Mesothelial cell of epicardium (in vitro differentiated cells): ENCODE results near the gene ADGRG3. TPM values are rescaled to one million over a fixed set of nuclear protein-coding genes. Genes with fewer than 3 reads are reported as not detected.
A peak's percentile ranks its signal among the peaks of the same experiment; 100 is the strongest.

Experiments used
- DNase-seq, 2 experiments: peaks; one replicate each; pipeline ENCODE4 v3.0.0; 2021; ENCODE audit warnings: low spot score in 2 of 2; ENCODE audit not compliant: unreplicated experiment in 2 of 2
- H3K27ac Mint-ChIP-seq: 2 replicates; pipeline ENCODE4 v1.8.0; 2021; ENCODE audit warnings: mixed read lengths
- H3K27me3 Mint-ChIP-seq: 2 replicates; pipeline ENCODE4 v1.8.0; 2021; ENCODE audit warnings: low read depth, mixed read lengths
- H3K36me3 Mint-ChIP-seq: 2 replicates; pipeline ENCODE4 v1.8.0; 2021; ENCODE audit warnings: mixed read lengths
- H3K4me1 Mint-ChIP-seq: 2 replicates; pipeline ENCODE4 v1.8.0; 2021; ENCODE audit warnings: mixed read lengths
- H3K4me3 Mint-ChIP-seq: 2 replicates; pipeline ENCODE4 v1.8.0; 2021; ENCODE audit warnings: mild to moderate bottlenecking, moderate library complexity, mixed read lengths
- H3K9me3 Mint-ChIP-seq: 2 replicates; pipeline ENCODE4 v1.8.0; 2021; ENCODE audit warnings: mixed read lengths
- CTCF ChIP-seq: fragments of 200-600 bp; sonication (generic); IDR thresholded peaks from one replicate; pipeline ENCODE4 v1.5.0; 2021; ENCODE audit warnings: antibody characterized with exemption; ENCODE audit not compliant: unreplicated experiment
- total RNA-seq: library from RNA; stranded (reverse); gene quantifications from 3 replicates; pipeline ENCODE4 v1.2.1, GENCODE V29; 2021

Gene ADGRG3
- total RNA-seq, 1 donor from 2014 or later, result not detected

- Mint-ChIP-seq H3K27ac (peak overlapping the region; percentile 79), H3K4me3 (no peak overlapping the region), H3K27me3 (peaks cover 1% of the 10 kb centered on the region), H3K9me3 (no peaks in the 10 kb centered on the region), H3K36me3 (no peaks in the 10 kb centered on the region), H3K4me1 (peaks cover 72% of the 10 kb centered on the region)
- no peak for DNase-seq
- TF ChIP-seq CTCF, result no peak
These were observed 41.5 kb upstream of the ADGRG3 start for GRCh38 chr16:57626420-57627170.

GRCh38 chr16:57627184-57627871 is 40.8 kb upstream of the ADGRG3 start:
- H3K36me3 Mint-ChIP-seq, result no peaks in the 10 kb centered on the region
- H3K4me3 Mint-ChIP-seq, result peak overlapping the region; percentile 13
- no peak for TF ChIP-seq CTCF
- H3K9me3 Mint-ChIP-seq, result no peaks in the 10 kb centered on the region
- H3K27me3 Mint-ChIP-seq, result peaks cover 1% of the 10 kb centered on the region
- no peak for DNase-seq
- H3K27ac Mint-ChIP-seq, result peak overlapping the region; percentile 79
- peaks cover 66% of the 10 kb centered on the region for H3K4me1 Mint-ChIP-seq

GRCh38 chr16:57628008-57628781 is 39.9 kb upstream of the ADGRG3 start, which contains the start of gene ADGRG1:
TSS of gene ADGRG1 (plus strand) at chr16:57628630. CDS start at chr16:57650288, 21,658 bp downstream.
- no peaks in the 10 kb centered on the region for H3K9me3 Mint-ChIP-seq

GRCh38 chr16:57628783-57629293 is 39.3 kb upstream of the ADGRG3 start:
- peaks cover 1% of the 10 kb centered on the region for H3K27me3 Mint-ChIP-seq
- no peaks in the 10 kb centered on the region for H3K36me3 Mint-ChIP-seq
- no peak for TF ChIP-seq CTCF
- H3K4me3 Mint-ChIP-seq, result peak overlapping the region; percentile 27
- no peaks in the 10 kb centered on the region for H3K9me3 Mint-ChIP-seq
- DNase-seq, result no peak
- H3K27ac Mint-ChIP-seq, result peak overlapping the region; percentile 71
- peaks cover 52% of the 10 kb centered on the region for H3K4me1 Mint-ChIP-seq

More at GRCh38 chr16:57628008-57628781, 39.9 kb upstream of the ADGRG3 start, which contains the start of gene ADGRG1:
- Mint-ChIP-seq H3K27me3 (peaks cover 1% of the 10 kb centered on the region), H3K4me3 (peak within 1 kb of the TSS; percentile 27), H3K27ac (peak within 1 kb of the TSS; percentile 79), H3K36me3 (no peaks in the 10 kb centered on the region), H3K4me1 (peaks cover 58% of the 10 kb centered on the region)
- TF ChIP-seq CTCF, result no peak
- DNase-seq, result peak; percentile 50 to 65

GRCh38 chr16:57629516-57630406 is 38.3 kb upstream of the ADGRG3 start:
- no peaks in the 10 kb centered on the region for H3K9me3 Mint-ChIP-seq
- no peak overlapping the region for H3K4me3 Mint-ChIP-seq
- peaks cover 43% of the 10 kb centered on the region for H3K4me1 Mint-ChIP-seq
- no peaks in the 10 kb centered on the region for H3K36me3 Mint-ChIP-seq
- no peak for DNase-seq
- no peak for TF ChIP-seq CTCF
- H3K27ac Mint-ChIP-seq, result no peak overlapping the region
- H3K27me3 Mint-ChIP-seq, result peaks cover 1% of the 10 kb centered on the region
